ENCODE measurements around the gene ALG14.

The ALG14 gene

DNA sequence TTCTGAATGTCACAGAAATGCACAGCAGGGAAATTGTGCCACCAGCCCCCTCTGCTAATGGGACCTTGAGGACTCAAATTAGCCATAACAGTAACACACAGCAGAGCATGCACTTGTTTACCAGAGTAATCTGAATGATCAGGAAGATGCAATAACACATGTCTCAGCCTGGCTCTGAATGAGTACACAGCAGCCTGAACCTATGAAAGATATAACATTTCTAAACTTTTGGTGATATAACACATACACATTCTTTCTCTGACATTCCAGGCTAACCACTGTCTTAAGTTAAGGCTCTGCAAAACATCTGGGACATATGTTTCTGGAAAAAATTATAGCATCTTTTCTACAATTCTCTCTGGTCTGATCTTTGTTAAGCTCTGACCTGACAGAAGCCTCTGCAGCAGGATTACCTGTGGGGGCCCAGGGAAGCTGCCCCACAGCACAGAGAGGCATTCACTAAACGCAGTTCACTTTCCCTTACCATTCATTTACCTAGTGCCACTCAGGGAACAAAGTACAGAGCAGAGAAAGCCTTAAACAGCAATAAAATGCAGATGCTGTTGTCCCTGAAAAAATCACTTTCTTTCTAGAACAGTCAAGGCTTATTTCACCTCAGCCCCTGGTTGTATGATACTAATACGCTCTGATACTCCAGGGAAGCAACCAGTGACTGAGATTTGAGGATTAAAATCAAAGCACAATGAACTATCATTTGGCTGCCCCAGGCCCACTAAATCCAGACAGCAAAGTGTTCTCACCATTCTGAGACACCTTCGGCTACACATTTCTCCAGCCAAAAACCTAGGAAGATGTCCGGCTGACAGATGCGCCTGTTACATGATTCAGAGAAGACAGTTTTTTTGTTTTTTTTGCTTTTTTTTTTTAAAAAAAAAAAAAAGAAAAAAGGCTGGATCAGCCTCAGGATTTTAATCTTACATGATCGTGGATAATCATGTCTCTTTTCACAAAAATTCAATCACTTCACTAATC is 91.9 kb downstream of the ALG14 start:
- no peak for DNase-seq (ENCODE audit: low read depth in 2 of 2)

DNA sequence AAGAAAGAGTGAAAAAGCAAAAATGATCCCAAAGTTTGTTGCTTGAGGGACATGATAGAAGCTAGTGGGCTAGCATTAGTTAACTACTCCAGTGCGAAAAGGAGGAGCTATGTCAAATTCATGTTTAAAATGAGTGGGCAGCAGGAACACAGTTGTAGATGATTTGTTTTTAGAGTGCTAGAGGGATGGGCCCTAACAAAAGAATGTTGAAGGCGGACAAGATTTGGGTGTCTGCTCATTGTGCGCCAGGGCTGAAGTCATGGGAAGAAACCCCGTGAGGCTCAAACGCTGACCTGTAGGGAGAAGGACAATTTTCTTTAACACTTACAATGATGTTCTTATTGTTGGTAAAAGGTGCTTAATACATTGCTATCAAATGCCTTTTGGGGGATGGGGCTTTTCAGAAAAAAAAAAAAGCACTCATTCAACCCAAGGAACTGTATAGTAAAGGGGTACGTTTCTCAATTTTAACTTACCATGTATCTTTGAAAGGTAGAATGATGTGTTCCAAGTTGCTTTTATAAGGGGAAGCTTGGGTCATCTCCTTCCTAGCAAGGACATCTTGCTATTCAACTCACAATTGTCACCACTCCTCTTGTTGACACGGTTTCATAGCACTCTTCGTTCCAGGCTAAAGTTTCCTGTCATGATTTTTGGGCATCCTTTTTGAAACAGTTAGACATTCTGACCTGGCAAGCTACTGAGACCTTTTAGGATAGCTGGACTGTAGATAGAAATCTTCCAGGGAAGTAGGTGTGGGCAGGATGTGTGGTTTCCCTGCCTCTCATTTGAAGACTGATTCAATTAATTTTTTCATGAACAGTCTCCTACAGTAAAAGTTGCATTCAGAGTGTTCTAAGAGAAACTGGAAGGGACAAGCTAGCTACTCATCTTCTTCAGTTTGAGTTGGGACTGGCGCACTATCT is 92.8 kb downstream of the ALG14 start:
- no peak for DNase-seq (ENCODE audit: low read depth in 2 of 2)

DNA sequence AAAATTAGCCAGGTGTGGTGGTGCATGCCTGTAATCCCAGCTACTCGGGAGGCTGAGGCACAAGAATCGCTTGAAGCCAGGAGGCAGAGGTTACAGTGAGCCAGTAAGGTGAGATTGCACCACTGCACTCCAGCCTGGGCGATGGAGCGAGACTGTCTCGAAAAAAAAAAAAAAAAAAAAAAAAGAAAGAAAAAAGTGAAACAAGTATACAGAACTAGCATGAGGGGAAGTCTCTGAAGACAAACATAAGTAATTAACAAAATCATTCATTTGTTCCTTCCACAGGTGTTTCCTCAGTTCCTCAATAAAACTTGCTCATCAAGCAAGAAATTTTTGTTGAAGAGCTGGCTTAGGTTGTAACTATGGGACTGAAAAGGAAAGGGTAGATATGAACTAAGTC is 93.6 kb downstream of the ALG14 start:
- DNase-seq (ENCODE audit: low read depth in 2 of 2): no peak

DNA sequence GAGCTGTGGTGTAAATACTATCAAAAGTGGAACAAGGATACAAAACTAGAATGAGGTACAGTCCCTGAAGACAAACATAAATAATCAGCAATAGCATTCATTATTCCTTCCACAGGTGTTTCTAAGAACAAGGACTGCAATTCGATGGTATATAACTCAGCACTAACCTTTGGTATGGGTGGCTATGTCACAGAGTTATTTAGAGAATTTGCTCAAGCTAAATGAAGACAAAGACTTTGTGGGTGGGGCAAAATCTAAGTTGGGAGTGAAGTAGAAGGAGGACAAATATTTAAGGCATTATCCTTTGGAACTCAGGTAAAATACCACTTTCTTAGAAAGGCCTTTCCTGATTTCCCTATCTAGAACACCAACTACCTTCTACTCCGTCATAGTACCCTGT is 94.3 kb downstream of the ALG14 start:
- DNase-seq (ENCODE audit: low read depth in 2 of 2): no peak

DNA sequence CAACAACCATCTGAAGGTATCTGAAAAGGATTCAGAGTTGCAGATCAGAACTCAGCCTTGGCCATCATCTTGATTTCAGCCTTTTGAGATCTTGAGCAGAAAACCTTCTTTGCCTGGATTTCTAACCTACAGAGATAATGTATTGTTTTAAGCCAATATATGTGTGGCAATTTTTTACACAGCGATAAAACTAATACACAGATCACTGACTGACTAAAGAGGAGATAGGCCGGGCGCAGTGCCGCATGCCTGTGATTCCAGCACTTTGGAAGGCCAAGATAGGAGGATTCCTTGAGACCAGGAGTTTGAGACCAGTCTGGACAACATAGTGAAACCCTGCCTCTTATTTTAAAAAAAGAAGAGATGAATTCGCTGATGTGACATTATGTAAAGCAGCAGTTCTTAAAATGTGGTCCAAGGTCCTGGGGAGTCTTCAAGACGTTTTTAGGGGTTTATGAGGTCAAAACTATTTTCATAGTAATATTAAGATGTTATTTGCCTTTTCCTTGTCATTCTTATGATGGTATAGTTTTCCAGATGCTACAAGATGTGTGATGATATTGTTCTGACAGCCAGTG is 95.7 kb downstream of the ALG14 start:
- DNase-seq (ENCODE audit: low read depth in 2 of 2): no peak

DNA sequence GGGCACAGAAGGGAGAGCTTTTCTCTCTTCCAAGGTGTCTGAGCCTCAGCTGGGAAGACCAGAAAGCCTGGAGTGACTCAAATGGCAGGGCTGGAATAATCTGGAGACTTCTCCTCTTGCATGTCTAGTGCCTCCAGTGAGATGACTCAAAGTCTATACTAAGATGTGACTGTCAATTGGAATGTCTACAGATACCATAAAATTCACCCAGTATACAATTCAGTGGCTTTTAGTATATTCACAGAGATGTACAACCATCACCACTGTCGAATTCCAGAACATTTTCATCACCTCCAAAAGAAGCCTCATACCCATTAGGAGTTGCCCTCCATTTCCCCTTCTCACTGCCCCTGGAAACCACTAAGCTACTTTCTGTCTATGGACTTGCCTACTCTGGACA is 97.9 kb downstream of the ALG14 start:
- no peak for DNase-seq (ENCODE audit: low read depth in 2 of 2)

DNA sequence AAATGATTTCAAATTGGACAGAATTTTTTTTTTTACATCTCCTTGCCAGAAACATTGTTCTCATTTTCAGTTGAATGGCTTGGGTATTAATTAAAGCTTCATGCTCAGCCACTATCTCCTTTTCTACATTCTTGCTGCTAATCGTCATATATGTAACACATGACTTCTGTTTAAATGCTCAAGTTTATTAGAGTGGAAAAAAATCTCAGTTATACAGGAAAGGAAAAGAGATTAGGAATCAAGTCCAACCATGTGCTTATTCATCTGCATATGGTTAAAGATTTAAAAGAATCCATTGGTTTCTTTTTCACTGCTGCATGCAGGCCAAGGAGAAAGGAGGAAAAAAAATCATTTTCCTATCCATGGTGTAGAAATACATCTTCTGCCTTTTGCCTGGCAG is 98.5 kb downstream of the ALG14 start:
- DNase-seq (ENCODE audit: low read depth in 2 of 2): no peak

DNA sequence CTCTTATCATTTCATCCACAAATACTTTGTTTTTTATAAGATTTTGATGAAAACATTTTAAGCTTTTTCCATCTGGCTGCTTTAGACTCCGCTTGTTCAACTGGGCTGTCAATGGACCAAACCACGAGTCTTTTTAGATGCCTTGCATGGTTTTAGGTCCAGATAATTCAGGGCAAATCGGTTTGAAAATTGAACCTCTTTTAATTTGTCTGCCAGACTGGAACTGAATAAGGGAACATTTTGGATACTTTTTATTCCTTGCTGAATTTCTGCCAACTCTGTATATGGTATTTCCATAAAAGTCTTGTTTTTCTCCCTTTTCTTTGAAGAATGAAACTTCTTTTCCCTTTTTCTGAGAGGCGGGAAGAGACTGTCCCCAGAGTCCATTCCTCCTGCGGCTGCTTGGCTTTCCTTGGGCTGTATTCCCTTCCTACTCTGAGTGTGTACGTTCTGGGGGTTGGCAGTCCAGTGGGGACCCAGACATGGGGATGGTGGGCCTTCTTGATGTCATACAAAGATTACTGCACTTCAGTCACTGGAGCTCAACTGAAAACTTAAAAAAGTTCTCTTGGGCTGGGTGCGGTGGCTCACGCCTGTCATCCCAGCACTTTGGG is 99.3 kb downstream of the ALG14 start:
- no peak for DNase-seq (ENCODE audit: low read depth in 2 of 2)

DNA sequence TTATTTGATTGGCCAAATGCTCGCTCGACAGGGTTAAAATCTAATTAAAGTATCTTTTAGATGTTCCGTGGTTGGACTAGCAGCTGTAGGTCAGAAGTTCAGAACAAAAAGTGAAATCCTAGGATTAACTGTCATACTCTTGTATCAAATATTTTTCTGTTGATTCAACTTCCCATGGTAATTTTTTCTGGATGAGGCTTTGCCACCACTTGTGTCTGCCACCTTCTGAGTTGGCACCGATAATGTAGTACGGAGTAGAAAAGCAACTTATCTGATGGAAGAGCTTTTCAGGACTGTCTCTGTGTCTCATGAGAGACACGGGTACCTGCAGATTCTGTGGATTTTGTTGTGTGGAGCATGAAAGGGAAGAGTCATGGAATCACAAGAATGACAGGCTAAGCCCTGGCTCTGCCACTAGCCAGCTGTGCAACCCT is 101.2 kb downstream of the ALG14 start:
- no peak for DNase-seq (ENCODE audit: low read depth in 2 of 2)

DNA sequence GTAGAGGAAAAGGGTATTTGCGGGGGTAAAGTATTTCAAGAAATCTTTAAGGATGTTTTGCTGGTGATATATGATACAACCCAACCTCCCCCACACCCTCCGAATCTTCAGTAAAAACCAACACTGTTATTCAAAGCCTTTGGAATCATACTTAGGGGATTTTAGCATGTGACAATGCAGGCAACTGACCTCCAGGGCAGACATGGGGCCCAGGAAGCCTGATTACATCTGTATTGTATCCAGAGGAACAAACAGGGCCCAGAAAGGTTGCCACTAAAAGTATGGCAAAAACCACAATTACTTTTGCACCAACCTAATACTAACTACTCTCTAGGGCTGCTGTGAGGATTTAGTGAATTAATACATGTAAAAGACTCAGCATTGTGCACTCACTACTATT is 102.0 kb downstream of the ALG14 start:
- no peak for DNase-seq (ENCODE audit: low read depth in 2 of 2)

DNA sequence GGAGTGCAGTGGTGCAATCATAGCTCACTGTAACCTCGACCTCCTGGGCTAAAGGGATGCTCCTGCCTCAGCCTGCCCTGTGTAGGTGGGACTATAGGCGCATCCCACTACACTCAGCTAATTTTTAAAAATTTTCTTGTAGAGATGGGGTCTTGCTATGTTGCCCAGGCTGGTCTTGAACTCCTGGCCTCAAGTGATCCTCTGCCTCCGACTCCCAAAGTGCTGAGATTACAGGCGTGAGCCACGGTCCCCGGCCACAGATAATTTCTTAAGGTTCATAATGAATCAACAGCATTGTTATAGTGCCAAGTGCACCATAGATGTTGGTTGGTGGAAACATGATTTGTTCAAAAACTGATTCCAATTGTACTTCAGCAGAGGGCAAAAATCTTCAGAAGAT is 103.6 kb downstream of the ALG14 start:
- DNase-seq (ENCODE audit: low read depth in 2 of 2): no peak

DNA sequence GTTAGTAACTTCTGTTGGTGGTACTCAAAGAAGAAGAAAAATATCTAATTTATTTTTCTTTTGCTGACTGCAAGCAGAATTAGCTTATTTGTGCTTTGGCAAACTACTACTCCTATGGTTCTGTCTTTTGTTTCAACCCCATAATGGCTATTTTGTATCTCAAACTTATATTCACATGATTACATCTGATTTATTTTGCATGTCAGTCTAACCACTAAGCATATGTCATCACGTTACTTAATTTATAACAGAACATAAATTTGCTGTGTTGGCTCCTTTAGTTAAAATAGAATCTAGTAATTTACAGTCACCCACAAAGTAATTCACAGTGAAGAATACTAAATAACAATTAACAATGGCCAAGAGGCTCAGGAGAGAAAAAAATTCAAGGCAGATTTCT is 106.7 kb downstream of the ALG14 start:
- no peak for DNase-seq (ENCODE audit: low read depth in 2 of 2)

DNA sequence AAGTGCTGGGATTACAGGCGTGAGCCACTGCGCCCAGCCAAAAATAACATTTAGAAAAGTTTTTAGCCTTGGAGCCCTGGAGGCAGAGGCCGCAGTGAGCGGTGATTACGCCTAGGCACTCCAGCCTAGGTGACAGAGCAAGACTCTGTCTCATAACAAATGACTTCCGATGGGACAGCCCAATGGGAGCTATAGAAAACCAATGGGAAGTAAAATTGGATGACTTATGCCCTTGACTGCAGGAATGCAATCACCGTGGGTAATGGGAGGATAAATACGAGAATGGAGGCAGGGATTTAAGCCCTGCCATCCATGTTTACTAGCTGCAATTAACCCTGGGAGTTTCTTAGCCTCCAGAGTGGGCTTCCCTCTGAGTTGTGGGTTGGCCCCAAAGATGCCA is 108.9 kb downstream of the ALG14 start:
- no peak for DNase-seq (ENCODE audit: low read depth in 2 of 2)

DNA sequence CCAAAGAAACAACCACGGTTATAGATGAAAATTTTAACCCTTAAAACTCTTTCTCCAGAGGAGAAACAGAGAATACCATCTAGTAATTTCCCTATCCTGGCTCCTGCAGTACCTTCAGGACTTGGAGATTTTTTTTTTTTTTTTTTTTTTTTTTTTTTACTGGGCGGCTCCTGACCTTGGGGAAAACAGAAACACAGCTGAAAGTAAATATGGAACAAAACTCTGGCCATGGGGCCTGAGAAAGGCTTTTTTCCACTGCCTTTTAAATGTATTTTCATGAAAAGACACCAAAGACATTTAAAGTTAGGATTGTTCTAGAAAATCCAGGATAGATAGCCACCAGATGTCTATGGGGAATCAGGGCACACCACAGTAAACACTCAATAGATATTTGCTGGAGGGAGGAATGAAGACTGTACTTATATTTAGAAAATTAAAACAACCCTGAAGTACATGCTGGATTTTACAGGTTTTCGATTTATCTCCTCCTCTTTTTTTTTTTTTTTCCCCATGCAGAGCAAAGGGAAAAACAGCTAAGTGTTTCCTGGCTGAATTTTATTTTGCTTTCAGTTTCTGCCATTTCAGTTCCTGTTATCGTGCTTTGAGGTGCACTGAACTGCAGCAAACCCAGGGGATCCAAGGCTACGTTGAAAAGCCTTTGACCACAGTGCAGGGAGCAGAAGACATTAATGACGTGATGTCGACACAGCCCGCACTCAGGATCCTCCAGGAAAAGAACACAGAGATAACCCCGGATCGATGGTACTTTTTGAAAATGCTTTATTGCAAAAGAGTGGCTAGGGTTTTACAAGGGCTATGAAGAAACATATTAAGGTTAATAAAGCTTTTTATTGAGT is 110.1 kb downstream of the ALG14 start:
- peak in 1 of 2 donors; percentile 10 for DNase-seq (ENCODE audit: low read depth in 2 of 2)

DNA sequence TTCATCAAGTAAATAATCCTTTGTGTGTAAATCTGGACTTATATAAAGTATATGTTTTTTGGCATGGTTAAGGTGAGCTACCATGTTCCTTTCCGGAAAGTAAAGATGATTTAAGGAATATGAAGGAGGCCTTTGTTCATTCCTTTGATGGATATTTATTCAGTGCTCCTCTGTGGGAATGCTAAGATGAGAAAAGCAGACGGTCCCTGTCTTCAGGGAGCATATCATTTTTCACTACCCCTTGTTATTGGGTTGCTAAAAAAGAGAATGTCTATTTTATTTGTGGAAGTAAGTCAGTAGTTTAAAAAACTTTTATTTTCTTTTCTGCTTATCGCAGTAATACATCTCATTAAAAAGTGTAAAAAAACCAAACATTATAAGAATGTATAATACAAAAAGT is 110.8 kb downstream of the ALG14 start:
- no peak for DNase-seq (ENCODE audit: low read depth in 2 of 2)

DNA sequence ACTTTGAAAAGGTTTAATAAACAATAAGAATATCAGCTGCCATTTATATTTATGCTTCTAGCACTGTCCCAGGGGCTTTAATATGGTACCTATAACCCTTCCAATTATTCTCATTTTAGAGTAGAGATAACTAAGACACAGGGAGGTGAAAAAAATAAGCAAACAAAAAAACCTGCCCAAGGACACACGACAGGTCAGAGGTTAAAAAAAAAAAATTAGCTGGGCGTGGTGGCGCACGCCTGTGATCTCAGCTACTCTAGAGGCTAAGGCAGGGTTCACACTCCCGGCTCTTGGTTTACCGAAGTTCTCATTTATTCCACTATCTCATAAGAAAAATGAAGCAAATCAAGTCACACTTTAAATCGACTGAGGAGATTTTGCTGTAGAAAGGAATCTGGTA is 111.2 kb downstream of the ALG14 start:
- DNase-seq (ENCODE audit: low read depth in 2 of 2): no peak

DNA sequence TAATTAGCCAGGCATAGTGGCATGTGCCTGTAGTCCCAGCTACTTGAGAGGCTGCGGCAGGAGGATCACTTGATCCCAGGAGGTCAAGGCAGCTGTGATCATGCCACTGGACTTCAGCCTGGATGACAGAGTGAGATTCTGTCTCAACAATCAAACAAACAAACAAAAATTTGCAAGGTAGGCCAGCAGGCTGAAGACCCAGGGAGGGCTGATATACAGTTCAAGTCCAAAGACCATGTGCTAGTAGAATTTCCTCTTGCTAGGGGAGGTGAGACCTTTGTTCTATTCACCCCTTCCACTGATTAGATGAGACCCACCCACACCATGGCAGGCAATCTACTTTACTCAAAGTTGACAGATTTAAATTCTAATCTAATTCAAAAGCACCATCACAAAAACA is 114.7 kb downstream of the ALG14 start:
- DNase-seq (ENCODE audit: low read depth in 2 of 2): no peak

DNA sequence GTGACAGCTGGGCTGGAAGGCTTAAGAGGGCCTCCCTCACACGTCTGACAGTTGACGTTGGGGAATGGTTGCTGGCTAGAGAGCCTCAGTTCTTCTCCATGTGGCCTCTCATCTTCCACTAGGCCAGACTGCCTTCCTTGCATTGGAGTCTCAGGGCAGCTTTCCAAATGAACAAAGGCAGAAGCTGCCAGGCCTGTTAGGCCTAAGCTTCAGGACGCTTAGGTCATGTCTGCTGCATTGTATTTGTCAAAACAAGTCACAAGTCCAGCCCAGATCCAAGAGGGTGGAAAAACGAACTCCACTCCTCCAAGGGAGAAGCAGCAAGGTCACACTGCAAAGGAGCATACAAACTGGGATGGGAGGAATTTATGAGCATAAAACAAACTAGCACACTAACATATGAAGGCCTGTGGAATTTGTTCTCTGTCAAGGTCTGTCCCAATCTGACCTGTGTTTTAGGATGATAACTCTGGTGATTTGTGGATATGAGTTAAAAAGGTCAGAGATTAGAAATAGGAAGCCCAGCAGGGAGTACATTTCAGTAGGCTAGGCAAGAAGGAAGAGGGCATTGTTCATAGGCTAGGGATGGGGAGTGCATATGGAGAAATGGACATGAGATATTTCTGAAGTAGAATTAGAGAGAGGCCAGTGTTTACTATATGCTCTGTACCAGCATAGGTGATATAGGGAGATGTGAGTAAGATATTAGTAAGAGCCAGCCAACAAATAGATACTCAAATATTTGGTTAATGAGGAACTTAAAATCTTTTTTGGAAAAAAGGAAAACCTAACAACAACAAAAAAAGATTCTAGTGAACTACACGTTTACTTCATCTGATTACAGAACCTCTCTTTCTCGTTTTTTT is 116.8 kb downstream of the ALG14 start:
- DNase-seq (ENCODE audit: low read depth in 2 of 2): no peak

DNA sequence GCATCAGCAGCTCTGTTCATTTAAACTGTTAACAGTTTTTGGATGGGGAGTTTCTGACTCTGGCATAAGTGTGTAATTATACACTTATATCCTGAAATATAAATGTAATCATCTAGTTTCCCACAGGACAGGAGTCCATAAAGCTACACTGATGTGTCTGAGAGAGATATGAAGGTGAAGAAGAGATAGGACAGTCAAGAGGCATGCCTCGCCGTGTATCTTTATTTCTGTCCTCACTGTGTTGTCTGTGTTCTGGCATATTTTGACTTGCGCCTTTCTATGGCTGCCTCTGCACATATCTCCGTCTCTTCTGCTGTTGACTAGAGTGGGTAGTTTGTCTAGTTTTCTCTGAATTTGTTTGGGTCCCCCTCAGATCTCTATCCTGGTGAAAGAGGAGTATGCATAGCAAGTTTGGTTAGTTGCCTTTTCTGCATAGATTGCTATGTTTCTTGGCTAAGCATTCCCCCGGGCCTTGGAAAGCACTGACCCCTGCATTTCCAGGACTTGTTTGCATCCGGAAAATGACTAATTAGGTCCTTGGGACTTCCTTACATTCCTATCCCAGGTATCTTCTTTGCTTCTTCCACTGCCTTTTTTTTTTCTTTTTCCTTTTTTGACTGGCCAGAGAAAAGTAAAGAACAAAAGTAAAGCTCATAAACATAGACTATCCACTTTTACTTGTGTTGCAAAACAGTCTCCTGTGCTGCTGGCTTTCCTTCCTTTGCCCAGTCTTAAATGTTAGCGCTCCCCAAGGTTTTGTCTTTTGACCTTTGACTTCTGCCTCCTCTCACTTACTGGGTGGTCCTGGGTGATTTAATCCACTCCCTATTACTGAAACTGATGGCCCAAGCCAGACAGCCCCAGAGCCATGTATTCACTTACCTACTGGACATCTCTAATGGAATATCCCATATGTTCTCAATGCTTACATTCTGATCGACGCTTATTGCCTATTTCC is 118.2 kb downstream of the ALG14 start:
- no peak for DNase-seq (ENCODE audit: low read depth in 2 of 2)

Data from stimulated activated CD8-positive, alpha-beta memory T cell treated with anti-CD3 and anti-CD28 coated beads, Interleukin-7, amount 100 ng/mL, for 1 hour (primary cell).